Sigmoid colon (tissue), 3 donors: Measurements from ENCODE around the gene ABCA10.

Experiments used
- POLR2A ChIP-seq, 2 donors: fragments of 450-650 bp; IDR thresholded peaks; one replicate each; pipeline ENCODE4 v1.6.1; 2016; ENCODE audit warnings: antibody characterized with exemption in 2 of 2, mild to moderate bottlenecking in 2 of 2, moderate library complexity in 2 of 2
- TF ChIP-seq, protein P1 (sequence below), 4 experiments: fragments of 450-650 bp in 3 of 4; fragments of 200-600 bp in 1 of 4; IDR thresholded peaks; one replicate each; pipeline ENCODE4 v1.5.1; 2016 to 2019; ENCODE audit warnings: antibody characterized with exemption in 4 of 4, mild to moderate bottlenecking in 3 of 4, moderate library complexity in 2 of 4

DNA sequence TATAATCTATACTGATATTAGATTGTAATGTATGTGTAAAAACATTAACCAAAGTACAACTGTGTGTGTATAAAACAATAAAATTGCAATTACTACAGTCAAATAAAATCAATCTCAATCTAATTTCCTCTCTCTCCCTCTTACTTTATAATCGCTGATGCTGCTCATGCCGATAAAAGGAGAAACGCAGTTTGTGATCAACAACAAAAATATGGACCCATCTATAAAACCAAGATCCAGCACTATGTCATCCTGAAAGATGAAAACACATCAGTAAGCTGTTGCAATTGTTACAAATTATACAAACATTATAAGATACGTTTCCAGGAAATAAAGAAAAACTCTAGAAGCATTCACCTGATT, 53.4 kb downstream of the ABCA10 start:
- TF ChIP-seq, protein P1, sequence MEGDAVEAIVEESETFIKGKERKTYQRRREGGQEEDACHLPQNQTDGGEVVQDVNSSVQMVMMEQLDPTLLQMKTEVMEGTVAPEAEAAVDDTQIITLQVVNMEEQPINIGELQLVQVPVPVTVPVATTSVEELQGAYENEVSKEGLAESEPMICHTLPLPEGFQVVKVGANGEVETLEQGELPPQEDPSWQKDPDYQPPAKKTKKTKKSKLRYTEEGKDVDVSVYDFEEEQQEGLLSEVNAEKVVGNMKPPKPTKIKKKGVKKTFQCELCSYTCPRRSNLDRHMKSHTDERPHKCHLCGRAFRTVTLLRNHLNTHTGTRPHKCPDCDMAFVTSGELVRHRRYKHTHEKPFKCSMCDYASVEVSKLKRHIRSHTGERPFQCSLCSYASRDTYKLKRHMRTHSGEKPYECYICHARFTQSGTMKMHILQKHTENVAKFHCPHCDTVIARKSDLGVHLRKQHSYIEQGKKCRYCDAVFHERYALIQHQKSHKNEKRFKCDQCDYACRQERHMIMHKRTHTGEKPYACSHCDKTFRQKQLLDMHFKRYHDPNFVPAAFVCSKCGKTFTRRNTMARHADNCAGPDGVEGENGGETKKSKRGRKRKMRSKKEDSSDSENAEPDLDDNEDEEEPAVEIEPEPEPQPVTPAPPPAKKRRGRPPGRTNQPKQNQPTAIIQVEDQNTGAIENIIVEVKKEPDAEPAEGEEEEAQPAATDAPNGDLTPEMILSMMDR (IDR thresholded peaks at IDR 0.05), result no peak
- no peak for TF ChIP-seq POLR2A (IDR thresholded peaks at IDR 0.05)
